ENCODE measurements around the gene AKAP8L.

AKAP8L gene, protein sequence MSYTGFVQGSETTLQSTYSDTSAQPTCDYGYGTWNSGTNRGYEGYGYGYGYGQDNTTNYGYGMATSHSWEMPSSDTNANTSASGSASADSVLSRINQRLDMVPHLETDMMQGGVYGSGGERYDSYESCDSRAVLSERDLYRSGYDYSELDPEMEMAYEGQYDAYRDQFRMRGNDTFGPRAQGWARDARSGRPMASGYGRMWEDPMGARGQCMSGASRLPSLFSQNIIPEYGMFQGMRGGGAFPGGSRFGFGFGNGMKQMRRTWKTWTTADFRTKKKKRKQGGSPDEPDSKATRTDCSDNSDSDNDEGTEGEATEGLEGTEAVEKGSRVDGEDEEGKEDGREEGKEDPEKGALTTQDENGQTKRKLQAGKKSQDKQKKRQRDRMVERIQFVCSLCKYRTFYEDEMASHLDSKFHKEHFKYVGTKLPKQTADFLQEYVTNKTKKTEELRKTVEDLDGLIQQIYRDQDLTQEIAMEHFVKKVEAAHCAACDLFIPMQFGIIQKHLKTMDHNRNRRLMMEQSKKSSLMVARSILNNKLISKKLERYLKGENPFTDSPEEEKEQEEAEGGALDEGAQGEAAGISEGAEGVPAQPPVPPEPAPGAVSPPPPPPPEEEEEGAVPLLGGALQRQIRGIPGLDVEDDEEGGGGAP

DNA sequence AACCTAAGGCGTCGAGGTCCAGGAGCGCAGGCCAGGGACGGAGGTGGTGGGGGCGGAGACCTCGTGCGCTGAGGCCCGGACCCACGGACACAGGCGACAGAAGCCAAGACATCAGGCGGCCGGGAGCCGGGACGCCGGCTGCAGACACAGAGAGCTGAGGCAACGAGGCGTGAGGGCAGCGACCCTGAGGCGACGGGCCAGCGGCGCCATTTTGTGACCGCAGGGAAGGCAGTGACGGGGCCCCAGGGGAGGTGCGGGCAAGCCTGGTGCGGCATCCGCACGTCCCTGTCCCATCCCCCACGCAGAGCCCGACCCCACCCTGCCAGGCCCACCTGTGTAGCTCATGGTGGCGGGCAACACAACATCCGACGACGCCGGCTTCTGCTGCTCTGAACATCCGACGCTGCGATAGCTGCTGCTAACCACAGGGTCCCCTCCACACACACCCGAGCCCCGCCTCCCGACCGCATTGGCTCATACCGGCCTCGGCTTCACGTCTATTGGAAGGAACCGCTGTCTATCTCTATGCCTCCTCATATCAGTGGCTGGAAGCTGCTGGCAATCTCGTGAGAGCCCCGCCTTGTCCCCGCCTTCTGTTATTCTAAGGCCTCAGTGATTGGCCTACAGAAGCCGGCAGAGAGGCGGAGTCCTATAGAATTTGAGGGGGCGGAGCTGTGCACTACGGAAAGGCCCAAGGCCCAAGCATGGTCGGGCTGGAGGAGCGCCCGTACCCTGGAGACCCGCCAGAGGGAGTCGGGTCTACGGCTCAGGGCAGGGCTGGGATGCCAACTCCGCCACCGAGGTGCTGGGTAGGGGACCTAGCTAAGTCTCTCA lies at the start of gene AKAP8L:
Gene AKAP8L, minus strand, starts transcription at position 410 of the 834 bp plus-strand sequence. Its CDS starts 65 bp downstream, at position 345.
- peak; percentile 100 for DNase-seq

DNA sequence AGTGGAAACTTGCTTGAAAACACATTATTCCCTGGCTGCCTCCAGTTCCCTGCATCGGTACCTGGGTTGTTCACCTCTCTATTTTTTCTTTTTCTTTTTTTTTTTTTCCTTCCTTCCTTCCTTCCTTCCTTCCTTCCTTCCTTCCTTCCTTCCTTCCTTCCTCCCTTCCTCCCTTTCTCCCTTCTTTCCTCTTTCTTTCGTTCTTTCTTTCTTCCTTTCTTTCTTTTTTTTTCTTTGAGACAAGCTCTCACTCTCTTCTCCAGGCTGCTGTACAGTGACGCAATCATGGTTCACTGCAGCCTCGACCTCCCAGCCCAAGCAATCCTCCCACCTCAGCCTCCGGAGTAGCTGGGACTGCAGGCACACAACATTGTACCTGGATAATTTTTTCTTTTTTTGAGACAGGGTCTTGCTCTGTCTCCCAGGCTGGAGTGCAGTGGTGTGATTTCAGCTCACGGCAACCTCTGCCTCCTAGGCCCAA lies 49.0 kb upstream of the AKAP8L start:
- no peak for DNase-seq

DNA sequence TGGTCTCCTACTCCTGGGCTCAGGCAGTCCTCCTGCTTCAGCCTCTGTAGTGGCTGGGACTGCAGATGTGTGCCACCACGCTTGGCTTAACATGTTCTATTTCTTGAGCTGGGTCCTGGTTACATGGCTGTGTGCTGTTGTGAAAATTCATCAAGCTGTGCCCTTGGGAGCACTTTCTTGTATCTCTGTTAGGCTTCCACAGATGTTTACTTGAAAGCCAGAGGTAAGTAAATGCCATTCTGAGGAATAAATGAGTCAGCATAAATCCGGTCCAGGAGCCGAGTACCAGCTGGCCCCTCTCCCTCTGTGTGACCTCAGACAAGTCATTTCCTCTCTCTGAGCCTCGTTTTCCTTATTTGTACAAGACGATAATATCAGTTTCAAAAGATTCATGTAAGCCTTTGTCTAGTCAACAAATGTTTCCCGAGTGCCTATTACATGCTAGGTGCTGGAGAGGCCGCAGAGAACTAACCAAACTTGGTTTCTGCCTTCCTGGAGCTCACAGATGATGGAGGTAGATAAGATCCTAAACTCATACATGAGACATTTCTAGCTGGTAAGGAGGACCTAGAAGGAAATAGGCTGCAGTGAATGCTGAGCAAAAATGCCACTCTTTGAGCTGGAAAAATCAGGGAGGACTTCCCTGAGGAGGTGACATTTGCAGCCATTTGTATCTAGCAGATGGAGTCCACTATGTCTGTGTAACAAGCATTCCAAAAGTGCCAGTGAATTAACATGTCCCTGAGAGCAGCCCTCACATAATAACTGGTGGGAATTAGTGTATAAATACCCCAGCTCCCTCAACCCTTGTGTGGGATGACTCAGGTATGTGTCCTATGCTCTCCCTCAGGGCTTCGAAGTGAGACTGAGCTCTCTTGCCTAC lies 48.3 kb upstream of the AKAP8L start:
- peak; percentile 43 for DNase-seq

DNA sequence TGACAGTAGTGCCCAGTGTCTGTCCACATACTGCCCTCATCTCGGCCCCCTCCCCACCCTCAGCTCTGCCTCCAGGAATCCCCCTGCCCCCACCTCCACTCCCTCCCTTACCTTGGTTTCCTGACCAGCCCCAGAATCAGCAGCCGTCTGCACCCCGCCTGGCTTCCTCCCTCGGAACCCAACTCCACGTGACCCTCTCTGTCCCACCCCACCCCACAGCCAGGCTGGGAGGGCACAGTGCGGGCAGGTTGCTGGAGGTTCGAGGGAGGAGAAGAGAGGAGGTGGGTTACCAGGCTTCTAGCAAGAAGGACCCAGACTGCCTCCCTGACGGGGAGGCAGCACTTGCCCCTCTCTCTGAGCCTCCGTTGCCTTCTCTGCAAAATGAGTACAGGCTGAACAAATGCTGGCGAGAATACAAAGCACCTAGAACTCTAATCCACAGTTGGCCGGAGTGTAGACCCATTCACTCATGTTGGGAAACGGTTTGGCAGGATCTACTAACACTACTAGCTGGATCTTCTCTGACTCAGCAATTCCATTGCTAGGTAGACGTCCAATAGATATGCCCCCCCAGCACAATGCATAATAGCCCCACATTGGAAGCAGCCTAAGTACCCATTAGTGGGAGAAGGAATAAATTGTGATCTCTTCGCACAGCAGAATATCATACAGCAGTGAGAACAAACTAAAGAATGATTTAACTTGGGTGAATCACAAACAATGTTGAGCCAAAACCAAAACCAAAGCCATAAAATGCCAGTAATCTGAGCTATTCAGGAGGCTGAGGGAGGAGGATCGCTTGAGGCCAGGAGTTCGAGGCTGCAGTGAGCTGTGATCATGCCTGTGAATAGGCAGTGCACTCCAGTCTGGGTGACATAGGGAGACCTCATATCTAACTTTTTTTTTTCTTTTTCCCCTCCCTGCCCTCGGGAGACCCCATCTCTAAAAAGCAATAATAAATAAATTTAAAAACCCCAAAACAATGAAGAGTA lies 45.9 kb upstream of the AKAP8L start, which contains the start of gene RASAL3:
Gene RASAL3, minus strand, starts transcription at position 151 of the 992 bp plus-strand sequence. CDS start 186 bp downstream, outside the sequence.
- DNase-seq: no peak

DNA sequence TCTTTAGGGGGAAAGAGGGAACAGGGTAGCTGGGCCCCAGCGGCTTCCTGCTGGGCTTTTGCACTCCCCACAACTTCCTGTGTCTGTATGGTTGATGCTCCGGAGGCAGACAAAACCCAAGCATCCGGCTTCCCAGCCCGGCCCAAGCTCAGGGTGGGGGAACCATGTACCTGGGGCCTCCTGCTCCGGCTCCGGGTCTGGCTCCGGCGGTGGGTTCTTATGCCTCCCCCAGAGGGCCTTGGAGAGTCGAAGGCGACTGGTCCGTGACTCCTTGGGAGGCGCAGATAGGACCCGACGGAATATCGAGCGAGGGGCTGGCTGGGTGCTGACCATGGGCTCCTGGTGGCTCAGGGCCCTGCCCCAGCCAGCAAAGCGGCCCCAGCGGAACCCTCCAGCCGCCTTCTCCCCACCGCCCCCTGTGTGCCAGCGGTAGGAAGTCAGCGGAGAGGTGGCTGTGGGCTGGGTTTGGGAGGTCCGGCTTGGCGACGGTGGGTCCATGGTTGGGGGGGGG lies 45.1 kb upstream of the AKAP8L start:
- no peak for DNase-seq

DNA sequence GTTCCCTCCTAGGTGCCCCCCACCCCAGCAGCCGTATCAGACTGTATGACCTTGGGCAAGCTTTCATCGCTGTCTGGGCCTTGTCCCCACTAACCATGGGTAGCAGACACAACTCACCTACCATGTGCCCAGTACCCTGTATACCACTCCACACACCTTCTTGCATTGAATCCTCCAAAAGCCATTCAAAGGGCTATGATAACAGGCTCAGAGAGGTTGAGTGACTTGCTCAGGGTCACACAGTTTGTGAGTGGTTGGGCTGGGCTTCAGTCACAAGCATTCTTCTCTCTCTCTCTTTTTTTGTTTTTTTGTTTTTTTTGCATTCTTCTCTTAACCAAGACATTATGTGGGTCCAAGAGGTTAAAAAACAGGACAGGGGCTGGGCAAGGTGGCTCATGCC lies 42.9 kb upstream of the AKAP8L start:
- DNase-seq: no peak

DNA sequence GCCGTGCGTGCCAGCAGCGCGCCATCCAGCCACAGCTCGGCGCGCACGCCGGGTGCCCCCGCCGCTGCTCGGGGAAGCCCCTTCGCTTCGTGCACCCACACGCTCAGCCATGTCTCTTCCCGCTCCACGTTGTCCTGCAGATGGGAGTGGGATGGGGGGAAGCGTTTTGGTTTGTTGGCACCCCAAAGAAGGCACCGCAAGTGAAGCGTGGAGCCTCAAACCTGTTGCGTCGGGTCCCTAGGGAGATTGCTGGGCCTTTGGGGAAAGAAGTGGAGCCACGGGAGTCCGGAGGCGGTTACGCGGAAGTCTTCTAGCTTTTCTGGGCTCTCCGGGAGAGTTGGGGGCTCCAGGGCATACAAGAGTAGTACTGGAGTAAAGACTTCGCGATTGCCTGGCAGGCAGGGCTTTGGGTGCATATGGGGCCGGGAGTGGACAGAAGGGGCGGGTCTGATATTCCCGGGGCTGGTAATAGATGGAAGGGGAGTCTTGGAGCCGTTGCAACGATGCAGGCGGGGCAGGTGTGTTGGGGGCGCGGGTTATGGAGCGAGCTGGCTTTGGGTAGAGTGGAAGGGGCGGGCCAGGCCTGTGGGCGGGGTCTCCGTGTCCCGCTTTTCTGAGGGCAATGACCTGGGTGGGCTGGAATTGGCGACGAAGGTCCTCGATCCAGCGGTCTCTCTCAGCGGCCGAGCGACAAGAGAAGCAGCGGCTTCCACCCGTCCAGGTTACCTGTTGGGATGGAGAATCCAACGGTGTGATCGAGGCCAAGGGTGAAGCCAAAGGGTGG lies 39.1 kb upstream of the AKAP8L start:
- DNase-seq: no peak

DNA sequence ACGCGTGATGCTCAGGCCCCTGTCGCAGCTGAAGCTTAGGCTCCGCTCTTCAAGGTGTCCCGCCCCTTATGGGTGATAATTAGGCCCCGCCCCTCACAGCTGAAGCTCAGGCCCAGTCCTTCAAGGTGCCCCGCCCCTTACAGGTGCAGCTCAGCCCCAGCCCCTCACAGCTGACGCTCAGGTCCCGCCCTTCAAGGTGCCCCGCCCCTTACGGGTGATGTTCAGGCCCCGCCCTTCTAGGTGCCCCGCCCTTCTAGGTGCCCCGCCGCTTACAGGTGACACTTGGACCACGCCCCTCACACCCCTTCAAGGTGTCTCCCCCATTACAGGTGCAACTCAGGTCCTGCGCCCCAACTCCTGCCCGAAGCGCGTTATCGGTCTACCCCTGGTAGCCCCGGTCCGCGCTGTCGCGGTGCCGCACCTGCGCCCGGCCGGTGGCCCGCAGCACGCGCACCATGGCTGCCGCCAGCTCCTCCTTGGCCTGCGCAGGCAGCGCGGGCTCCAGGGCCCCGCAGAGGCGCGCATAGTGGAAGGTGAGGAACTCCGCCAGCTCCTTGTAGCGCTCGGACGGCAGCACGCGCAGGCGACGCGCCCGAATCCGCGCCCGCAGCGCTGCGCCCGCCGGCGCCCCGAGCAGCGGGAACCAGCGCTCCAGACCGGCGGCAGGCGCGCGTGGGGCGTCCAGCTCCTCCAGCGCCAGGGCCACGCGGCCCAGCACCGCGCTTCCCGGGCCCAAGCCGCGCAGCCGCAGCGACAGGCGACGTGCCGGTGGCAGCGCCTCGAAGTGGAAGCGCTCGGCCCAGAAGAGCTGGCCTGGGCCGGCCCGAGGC lies 38.3 kb upstream of the AKAP8L start:
- no peak for DNase-seq

DNA sequence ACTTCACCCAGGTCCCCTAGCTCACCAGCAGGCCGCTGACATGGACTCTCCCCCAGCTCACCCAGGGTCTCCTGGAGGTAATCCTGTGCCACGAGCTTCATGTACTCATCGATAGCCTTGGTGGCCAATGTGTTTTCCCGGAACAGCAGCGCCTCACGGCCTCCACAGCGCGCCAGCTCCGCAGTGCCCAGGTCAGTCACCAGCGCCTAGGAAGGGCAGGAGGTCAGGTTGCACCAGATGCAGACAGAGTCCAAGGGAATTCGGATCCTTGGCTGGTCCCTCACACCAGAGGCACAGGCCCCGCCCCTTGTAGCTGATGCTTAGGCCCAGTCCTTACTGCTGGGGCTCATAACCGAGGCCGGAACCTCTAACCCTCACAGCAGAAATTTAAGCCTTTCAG lies 37.7 kb upstream of the AKAP8L start:
- no peak for DNase-seq

DNA sequence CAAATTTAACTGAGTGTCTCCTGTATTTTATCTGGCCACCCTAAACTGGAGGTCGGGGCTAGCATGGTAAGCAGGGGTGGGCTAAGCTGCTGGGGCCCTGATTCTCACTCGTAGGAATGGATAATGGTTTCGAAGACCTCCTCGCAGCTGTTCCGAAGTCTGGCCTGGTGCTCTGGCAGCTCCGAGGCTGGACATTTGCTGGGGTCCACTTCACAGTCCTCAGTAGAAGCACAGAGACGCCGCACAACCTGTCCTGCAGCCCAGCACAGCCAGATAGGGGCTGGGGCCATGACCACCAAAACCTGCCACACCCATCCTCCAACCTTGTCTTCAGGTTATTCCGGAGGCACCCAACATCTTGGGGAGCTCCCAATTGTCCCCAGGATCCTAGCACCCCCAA lies 37.2 kb upstream of the AKAP8L start:
- no peak for DNase-seq

DNA sequence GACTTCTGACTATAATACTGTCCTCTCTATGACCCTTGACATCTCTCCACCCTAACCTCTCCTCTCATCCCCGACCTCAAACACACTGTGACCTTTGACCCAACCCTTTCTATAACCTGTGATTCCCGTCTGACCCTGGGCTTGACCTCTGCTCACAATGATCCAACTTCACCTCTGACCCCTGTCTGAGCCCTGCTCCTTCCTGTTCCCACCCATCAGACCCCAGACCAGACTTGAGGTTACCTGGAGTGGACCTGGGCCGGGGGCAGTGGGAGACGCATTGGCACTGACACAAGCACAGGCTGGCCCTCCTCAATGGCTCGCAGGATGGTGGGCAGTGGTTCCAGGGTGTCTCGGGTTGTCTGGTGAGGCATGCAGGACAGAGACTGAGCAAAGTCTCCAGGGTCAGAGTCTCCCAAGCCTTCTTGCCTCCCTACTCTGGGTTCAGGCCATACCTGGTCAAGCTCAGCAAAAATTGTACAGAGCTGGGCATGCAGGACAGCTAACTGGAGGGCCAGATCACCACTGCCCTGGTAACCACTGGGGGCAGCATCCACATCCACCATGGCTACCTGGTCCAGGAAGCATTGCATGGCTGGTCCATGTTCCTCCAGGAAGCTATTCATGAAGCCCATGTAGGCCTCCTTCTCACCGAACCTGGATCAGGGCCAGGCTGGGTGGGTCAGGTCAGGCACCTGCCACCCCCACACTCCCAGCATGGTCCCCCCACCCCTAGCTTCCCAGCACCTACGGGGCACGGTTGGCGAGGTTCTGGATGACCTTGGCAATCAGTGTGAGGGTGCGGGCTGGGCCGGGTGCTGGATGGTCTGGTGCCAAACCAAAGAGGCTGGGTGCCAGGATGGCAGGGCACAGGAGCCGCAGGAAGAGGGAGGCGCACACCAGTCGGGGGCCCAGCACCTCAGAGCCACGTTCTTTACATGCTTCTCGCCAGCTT lies 35.4 kb upstream of the AKAP8L start:
- no peak for DNase-seq

DNA sequence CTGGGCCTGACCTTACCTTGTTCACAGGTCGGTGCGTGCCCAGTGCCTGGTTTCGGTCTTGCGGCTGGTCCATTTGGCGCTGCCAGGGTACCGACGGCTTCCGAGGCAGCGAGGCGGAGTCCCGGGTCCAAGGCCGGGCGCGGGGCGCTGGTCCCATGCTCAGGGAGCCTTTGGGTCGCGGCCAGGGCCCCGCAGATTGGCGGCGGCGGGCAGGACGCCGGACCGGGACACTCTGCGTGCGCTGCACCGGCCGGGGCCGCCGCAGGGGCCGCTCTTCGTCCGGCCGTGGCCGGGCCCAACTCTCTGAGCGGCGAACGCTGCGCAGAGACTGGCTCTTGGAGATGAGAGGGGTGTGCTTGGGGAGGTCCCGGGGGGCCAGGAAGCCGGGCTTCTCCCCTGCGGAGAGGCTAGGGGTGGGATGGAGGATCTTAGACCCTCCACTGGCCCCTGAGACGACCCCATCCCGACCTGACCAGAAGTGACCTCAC lies 34.3 kb upstream of the AKAP8L start:
- no peak for DNase-seq

DNA sequence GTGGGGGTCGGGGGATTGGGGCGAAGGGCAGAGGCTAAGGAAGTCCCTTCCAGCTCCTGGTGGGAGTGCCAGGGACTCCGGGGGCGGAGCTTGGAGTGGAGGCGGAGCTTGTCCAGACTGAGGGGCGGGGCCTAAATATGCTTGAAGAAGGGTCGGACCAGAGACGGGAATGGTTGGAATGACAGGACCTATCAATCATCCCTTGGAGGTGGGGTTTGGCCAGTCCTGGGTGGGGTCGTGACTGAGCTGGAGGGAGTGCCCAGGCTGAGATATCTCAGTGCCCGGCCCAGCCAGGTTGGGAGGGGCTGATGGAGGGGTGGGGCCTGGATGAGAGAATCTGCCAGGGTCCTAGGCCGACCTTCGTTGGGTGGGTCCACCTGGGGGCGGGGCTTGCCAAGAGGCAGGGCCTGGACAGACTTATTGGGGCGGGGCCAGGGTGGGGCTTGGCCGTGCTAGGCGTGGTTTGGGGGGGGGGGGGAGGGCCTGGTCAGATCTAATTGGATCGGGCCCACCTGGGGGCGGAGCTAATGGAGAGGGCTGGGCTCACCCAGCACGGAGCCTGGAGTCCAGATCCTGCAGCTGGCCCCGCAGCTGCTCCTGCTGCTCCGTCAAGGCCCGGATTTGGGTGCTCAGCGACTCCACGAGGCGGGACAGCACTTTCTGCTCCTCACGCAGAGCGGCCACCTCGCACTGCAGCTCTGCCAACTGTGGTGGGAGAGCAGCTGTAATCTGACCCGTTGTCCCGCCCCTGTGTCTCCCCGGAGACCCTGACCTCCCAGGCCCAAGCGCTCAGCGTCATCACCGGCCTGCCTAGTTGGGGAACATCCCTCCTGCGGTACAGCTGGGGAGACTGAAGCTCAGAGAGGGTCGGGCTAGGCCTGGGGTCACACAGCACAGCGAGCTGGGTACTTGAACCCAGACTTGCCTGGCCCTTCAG lies 33.6 kb upstream of the AKAP8L start:
- DNase-seq: peak; percentile 59

DNA sequence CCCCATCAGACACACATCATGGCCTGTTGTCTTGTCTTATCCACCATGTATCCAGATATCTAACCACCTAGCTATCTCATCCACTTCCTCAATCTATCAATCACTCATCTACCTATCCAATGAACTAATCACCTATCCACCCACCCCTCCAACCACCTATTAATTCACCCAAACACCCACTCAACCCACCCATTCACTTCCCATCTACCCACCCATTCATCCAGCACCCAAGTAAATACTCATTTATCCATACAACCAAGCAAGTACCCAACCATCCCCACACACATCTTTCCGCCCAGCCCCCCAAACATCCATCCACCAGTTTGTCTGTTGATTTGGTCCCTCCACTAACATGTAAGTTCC lies 31.7 kb upstream of the AKAP8L start:
- DNase-seq: no peak

DNA sequence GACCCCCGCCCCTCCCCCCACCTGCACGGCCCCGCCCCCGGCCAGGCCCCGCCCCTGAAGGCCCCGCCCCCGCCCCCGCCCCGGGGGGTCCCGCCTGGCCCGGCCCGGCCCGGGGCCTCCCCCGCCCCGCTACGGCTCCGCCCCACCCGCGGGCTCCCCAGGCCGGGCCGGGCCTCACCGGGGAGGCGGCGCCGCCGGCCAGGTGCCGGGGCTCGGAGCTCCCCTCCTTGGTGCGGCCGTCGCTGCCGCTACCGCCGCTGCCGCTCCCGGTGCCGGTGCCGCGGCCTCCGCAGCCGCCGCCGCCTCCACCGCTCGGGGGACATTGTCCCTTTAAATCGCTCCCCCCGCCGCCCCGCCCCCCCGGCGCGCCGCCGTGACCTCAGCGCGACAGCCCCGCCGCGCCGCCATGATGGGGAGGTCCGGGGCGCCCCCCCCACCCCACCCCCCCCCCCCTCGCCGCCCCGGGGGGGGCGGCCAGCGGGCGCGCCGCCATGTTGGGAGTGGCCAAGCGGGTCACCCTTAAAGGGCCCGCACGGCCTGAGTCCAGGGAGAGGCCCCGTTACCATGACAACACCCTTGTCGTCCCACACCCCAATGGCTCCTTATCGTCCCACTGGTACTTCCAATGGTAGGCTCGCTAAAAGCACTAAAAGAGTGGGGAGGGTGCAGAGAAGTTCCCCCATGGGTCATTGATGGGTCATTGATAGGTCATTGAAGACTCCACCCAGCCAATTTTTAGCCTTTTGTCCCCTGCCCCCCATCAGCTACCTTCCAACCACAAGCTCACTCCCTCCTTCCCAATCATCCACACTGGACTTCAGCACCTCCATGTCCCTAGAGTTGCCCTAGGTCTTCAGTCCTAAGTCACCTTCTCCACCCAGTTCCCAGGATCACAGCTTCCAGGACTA lies 31.1 kb upstream of the AKAP8L start, which contains the start of gene WIZ:
Gene WIZ, minus strand, starts transcription at position 337 of the 908 bp plus-strand sequence. CDS start 1,649 bp downstream, outside the sequence.
- DNase-seq: peak; percentile 76
